ENCODE measurements around the gene NFASC.

NFASC gene

GRCh38 chr1:205062895-205063294, 192.2 kb downstream of the NFASC start:
- no peak for DNase-seq (ENCODE audit: low read depth)

DNA sequence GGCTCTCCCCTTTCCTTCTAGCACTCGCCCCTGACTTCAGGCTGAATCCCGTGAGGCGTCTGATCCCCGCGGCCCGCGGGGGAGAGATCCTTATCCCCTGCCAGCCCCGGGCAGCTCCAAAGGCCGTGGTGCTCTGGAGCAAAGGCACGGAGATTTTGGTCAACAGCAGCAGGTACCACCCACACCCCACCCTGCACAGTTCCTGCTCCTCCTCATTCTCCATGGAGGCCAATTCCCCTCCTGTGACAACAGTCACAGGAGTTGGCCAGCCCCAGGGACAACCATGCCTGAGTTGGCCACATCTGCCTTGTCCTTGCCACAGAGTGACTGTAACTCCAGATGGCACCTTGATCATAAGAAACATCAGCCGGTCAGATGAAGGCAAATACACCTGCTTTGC, 193.6 kb downstream of the NFASC start:
- no peak for DNase-seq (ENCODE audit: low read depth)

- no peak for DNase-seq (ENCODE audit: low read depth)
Observed at GRCh38 chr1:205064741-205065316, 194.2 kb downstream of the NFASC start.

GRCh38 chr1:205065666-205066065, 195.0 kb downstream of the NFASC start:
- no peak for DNase-seq (ENCODE audit: low read depth)

- DNase-seq (ENCODE audit: low read depth): no peak
Observed at GRCh38 chr1:205066141-205066818, 195.6 kb downstream of the NFASC start.

DNA sequence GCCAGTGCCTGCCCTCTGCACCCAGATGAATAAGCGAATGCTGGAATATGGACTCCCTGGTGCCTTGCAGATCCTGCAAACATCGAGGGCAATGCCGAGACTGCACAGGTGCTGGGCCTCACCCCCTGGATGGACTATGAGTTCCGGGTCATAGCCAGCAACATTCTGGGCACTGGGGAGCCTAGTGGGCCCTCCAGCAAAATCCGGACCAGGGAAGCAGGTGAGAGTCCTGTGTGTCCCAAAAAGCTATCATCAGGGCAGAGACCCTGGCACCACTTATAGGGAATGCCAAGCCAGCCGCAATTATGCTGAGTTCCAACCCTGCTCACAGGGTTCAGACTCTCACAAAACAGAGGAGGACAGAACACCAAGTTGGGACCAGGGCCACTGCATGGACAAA, 196.4 kb downstream of the NFASC start:
- DNase-seq (ENCODE audit: low read depth): no peak

GRCh38 chr1:205068001-205068400, 197.3 kb downstream of the NFASC start:
- no peak for DNase-seq (ENCODE audit: low read depth)

GRCh38 chr1:205068457-205069040, 197.9 kb downstream of the NFASC start:
- no peak for DNase-seq (ENCODE audit: low read depth)

- no peak for DNase-seq (ENCODE audit: low read depth)
Observed at GRCh38 chr1:205069371-205070125, 198.9 kb downstream of the NFASC start.

- DNase-seq (ENCODE audit: low read depth): no peak
Observed at GRCh38 chr1:205071028-205071409, 200.4 kb downstream of the NFASC start.

- DNase-seq (ENCODE audit: low read depth): no peak
Observed at GRCh38 chr1:205071801-205072200, 201.1 kb downstream of the NFASC start.

GRCh38 chr1:205072286-205072685, 201.6 kb downstream of the NFASC start:
- DNase-seq (ENCODE audit: low read depth): no peak
